BJ (cell line): ENCODE results near the gene NPR2. TPM values are rescaled to one million over a fixed set of nuclear protein-coding genes. Genes with fewer than 3 reads are reported as not detected.

ENCODE experiments used
- CTCF ChIA-PET: fragments of 350-600 bp; formaldehyde crosslinking; extraction: SDS; loops from one replicate; lab custom pipeline; 2021; ENCODE audit warnings: antibody characterized with exemption, inconsistent platforms; lab: Yijun Ruan, JAX
- POLR2A ChIA-PET: fragments of 300-600 bp; sonication (Branson Sonifier 250); formaldehyde crosslinking; extraction: SDS; loops from one replicate; lab custom pipeline; 2021; ENCODE audit warnings: antibody characterized with exemption; lab: Charles Lee
- DNase-seq: peaks from one replicate; pipeline ENCODE4 v3.0.0-alpha.2; 2011; ENCODE audit warnings: low read depth
- H3K27me3 ChIP-seq: 2 replicates; pipeline ENCODE4 v1.6.0; 2011; ENCODE audit warnings: low read length; ENCODE audit not compliant: control insufficient read depth, insufficient read depth
- H3K36me3 ChIP-seq: 2 replicates; pipeline ENCODE4 v1.5.1; 2011; ENCODE audit warnings: low read length; ENCODE audit not compliant: control insufficient read depth, insufficient read depth
- H3K4me3 ChIP-seq: 2 replicates; pipeline ENCODE4 v1.5.1; 2011; ENCODE audit warnings: low read depth, mild to moderate bottlenecking, control low read depth, low read length
- CTCF ChIP-seq: IDR thresholded peaks from 2 replicates; pipeline ENCODE4 v1.5.1; 2011; ENCODE audit warnings: low read depth, mild to moderate bottlenecking, control low read depth, inconsistent platforms, low read length, moderate library complexity; ENCODE audit not compliant: insufficient read depth
- polyA plus RNA-seq: library from polyadenylated mRNA; depleted of rRNA; stranded (reverse); fragments of >200 nt; gene quantifications from 2 replicates; pipeline ENCODE4 v1.2.3, GENCODE V29; 2011

Gene NPR2
- polyA plus RNA-seq, 1 experiment: 33.4 TPM

- H3K36me3 ChIP-seq: peaks cover 26% of the 10 kb centered on the region
- ChIA-PET POLR2A (interaction anchor here (0.6 kb wide), 1 partner anchor 60 kb away, joined by 3 read pairs; no protein-coding TSS in a partner anchor), CTCF (interaction anchor here (7.2 kb wide), 1 partner anchor 13 kb away, joined by 78 read pairs; no protein-coding TSS in a partner anchor)
These were observed 41.2 kb upstream of the NPR2 start for GRCh38 chr9:35750256-35750531.

DNA sequence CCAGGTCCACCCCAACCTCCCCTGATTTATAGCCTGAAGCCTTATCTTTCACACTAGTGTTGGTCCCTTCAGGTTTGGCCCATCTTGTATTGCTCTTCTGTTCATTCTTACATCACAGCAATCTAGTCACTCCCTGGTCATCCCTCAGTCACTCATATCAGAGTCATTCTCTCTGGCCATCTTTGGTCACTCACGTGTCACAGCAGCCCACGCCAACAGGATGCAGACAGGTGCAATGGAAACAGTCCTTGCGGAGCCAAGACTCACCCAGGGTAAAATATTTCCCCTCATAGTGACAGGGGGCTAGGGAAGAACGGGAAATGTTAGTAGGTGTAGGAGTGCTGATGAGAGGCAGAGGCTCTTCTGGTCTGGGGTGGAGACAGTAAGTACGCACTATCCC is 37.9 kb upstream of the NPR2 start:
- TF ChIP-seq CTCF: no peak
- ChIA-PET CTCF (interaction anchor here (1.0 to 2.3 kb wide), 6 partner anchors 11 to 142 kb away, joined by 3 to 8 read pairs (median 3); partner anchors contain the start of genes CREB3 and TLN1), POLR2A (no interaction called here)
- no peaks in the 10 kb centered on the region for H3K27me3 ChIP-seq
- no peak overlapping the region for H3K4me3 ChIP-seq
- DNase-seq: no peak
- H3K36me3 ChIP-seq: peaks cover 26% of the 10 kb centered on the region

More at GRCh38 chr9:35750256-35750531, 41.2 kb upstream of the NPR2 start:
- no peak for TF ChIP-seq CTCF
- Histone ChIP-seq H3K4me3 (peak overlapping the region; percentile 65), H3K27me3 (no peaks in the 10 kb centered on the region)
- DNase-seq: no peak

DNA sequence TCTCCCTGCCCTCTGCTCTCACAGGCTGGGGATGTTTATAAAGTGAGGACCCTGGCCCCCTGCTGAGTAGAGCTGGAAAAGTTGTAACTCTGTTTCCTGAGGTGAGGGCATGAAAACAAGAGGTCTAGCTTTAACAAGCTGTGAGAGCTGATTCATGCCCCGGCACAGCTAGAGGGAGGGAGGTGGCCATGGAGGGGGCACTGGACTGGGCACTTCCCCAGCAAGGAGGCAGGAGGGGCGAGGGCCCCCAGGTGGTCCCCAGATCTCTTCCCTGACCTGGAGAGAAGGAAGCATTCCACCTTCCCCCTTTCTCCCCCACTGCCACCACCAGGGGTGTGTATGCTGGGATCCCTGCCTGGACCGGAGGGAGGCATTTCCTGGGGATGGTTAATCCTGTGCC is 37.1 kb upstream of the NPR2 start, which contains the start of gene MSMP:
MSMP (minus strand) TSS at position 13 of the 400 bp plus-strand sequence. CDS start 147 bp downstream, outside the sequence.
- no peaks in the 10 kb centered on the region for H3K27me3 ChIP-seq
- ChIA-PET POLR2A (no interaction called here), CTCF (interaction anchor here (1.0 to 1.4 kb wide), 4 partner anchors 20 to 36 kb away, joined by 3 to 5 read pairs (median 3); partner anchors contain the start of genes CREB3 and TLN1)
- peaks cover 26% of the 10 kb centered on the region for H3K36me3 ChIP-seq
- DNase-seq: no peak
- TF ChIP-seq CTCF: no peak
- no peak within 1 kb of the TSS for H3K4me3 ChIP-seq

DNA sequence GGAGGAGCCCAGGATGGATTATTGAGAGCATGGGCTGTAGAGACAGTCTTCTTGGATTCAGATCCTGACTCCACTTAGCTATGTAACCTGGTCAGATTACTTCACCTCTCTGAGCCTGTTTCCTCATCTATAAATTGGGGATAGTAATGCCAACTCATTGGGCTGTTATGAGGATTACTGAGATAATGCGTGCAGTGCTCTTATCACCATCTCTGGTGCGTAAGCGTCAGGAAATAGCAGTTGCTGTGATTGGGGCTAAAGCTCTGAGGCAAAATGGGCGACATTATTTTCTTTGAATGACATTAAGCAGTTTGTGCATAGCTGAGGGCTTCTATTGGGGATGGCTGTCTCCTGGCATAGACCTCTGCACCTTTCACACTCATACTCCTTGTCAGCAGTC is 36.3 kb upstream of the NPR2 start:
- ChIA-PET CTCF (interaction anchor here (1.0 to 1.4 kb wide), 4 partner anchors 11 to 35 kb away, joined by 3 to 5 read pairs (median 3); no protein-coding TSS in a partner anchor), POLR2A (no interaction called here)
- no peak for DNase-seq
- Histone ChIP-seq H3K27me3 (no peaks in the 10 kb centered on the region), H3K4me3 (no peak overlapping the region), H3K36me3 (peaks cover 26% of the 10 kb centered on the region)
- TF ChIP-seq CTCF: no peak

- Histone ChIP-seq H3K36me3 (peaks cover 20% of the 10 kb centered on the region), H3K27me3 (no peaks in the 10 kb centered on the region), H3K4me3 (peak overlapping the region; percentile 49)
- peak; percentile 74 for TF ChIP-seq CTCF
- DNase-seq: no peak
- ChIA-PET CTCF (interaction anchor here (0.8 to 2.1 kb wide), 9 partner anchors 8 to 95 kb away, joined by 3 to 6 read pairs (median 4); partner anchors contain the start of genes GBA2 and RGP1), POLR2A (interaction anchor here (0.6 kb wide), 1 partner anchor 646 kb away, joined by 7 read pairs; no protein-coding TSS in a partner anchor)
These were observed 34.8 kb upstream of the NPR2 start for GRCh38 chr9:35756275-35757225.
